GM21381 (cell line): ENCODE results near the gene AP2A2.
"Not testable (repeated sequence)": the region's sequence is repeated elsewhere in the genome, so short reads cannot be mapped to it uniquely, and the experiment has no call there.

ENCODE experiments used
- ATAC-seq: cut with Tn5 transposase; IDR thresholded peaks from one replicate; pipeline ENCODE4 v1.9.1; 2021; ENCODE audit warnings: mild to moderate bottlenecking, moderate library complexity; ENCODE audit not compliant: unreplicated experiment

Gene AP2A2

GRCh38 chr11:971731-972365, 46.2 kb downstream of the AP2A2 start:
- no peak for ATAC-seq

GRCh38 chr11:972523-973211, 47.0 kb downstream of the AP2A2 start:
- no peak for ATAC-seq

GRCh38 chr11:973237-973636, 47.6 kb downstream of the AP2A2 start:
- ATAC-seq = no peak

- ATAC-seq = not testable (repeated sequence)
These were observed 49.7 kb downstream of the AP2A2 start for GRCh38 chr11:975376-975775.

GRCh38 chr11:975827-976226, 50.2 kb downstream of the AP2A2 start:
- ATAC-seq = no peak

- ATAC-seq = no peak
These were observed 50.9 kb downstream of the AP2A2 start for GRCh38 chr11:976431-977160.

- ATAC-seq = no peak
These were observed 52.4 kb downstream of the AP2A2 start for GRCh38 chr11:977830-978720.

GRCh38 chr11:978781-979180, 53.1 kb downstream of the AP2A2 start:
- ATAC-seq = no peak

- ATAC-seq = no peak
These were observed 55.0 kb downstream of the AP2A2 start for GRCh38 chr11:980438-981357.

GRCh38 chr11:981764-982163, 56.1 kb downstream of the AP2A2 start:
- ATAC-seq = no peak

GRCh38 chr11:984546-984945, 58.9 kb downstream of the AP2A2 start:
- ATAC-seq = no peak

- no peak for ATAC-seq
These were observed 59.7 kb downstream of the AP2A2 start for GRCh38 chr11:985406-985805.

- ATAC-seq = no peak
These were observed 60.2 kb downstream of the AP2A2 start for GRCh38 chr11:985848-986247.

- ATAC-seq = no peak
These were observed 60.7 kb downstream of the AP2A2 start for GRCh38 chr11:986270-986951.

- ATAC-seq = no peak
These were observed 61.3 kb downstream of the AP2A2 start for GRCh38 chr11:986952-987305.

GRCh38 chr11:987671-988070, 62.0 kb downstream of the AP2A2 start:
- no peak for ATAC-seq

- no peak for ATAC-seq
These were observed 64.4 kb downstream of the AP2A2 start for GRCh38 chr11:990101-990500.

GRCh38 chr11:991034-991433, 65.4 kb downstream of the AP2A2 start:
- no peak for ATAC-seq

GRCh38 chr11:991711-992307, 66.1 kb downstream of the AP2A2 start:
- no peak for ATAC-seq
